GM13977 (cell line): ENCODE measurements around the gene GCSAM.
A peak's percentile ranks its signal among the peaks of the same experiment; 100 is the strongest.

ENCODE experiments used
- DNase-seq: peaks from one replicate; pipeline ENCODE4 v3.0.0; 2012; ENCODE audit warnings: low spot score
- CTCF ChIP-seq: IDR thresholded peaks from 2 replicates; pipeline ENCODE4 v1.5.1; 2012; ENCODE audit warnings: mild to moderate bottlenecking, control low read depth; ENCODE audit not compliant: insufficient read depth; ENCODE audit errors: extremely low read depth, missing control alignments
- in situ Hi-C: fragments of 300-500 bp; cut with MboI; formaldehyde crosslinking; loops from one replicate; pipeline ENCODE4 v1.12.0; 2022; ENCODE audit warnings: low sequenced_read_pairs, low pct_unique_long_range_greater_than_20kb, mixed read lengths, inconsistent platforms; ENCODE audit not compliant: unreplicated experiment

GCSAM gene

GRCh38 chr3:112132088-112132487 is 960 bp downstream of the GCSAM start:
- TF ChIP-seq CTCF, result no peak
- no peak for DNase-seq
- in situ Hi-C loops, result loop anchor here (10.0 kb wide), 1 partner anchor 163 kb away; the partner anchor contains the start of gene SLC9C1

GRCh38 chr3:112131111-112131510 is 1.9 kb downstream of the GCSAM start:
- no peak for DNase-seq
- in situ Hi-C loops, result loop anchor here (10.0 kb wide), 1 partner anchor 164 kb away; the partner anchor contains the start of gene SLC9C1
- no peak for TF ChIP-seq CTCF

GRCh38 chr3:112130638-112130993 is 2.4 kb downstream of the GCSAM start:
- no peak for TF ChIP-seq CTCF
- DNase-seq, result no peak
- in situ Hi-C loops, result loop anchor here (10.0 kb wide), 1 partner anchor 164 kb away; the partner anchor contains the start of gene SLC9C1

GRCh38 chr3:112129925-112130637 is 3.0 kb downstream of the GCSAM start:
- no peak for DNase-seq
- in situ Hi-C loops, result loop anchor here (10.0 kb wide), 1 partner anchor 165 kb away; the partner anchor contains the start of gene SLC9C1
- no peak for TF ChIP-seq CTCF

- TF ChIP-seq CTCF, result no peak
- in situ Hi-C loops, result no loop called here
- peak; percentile 28 for DNase-seq
Observed at GRCh38 chr3:112128843-112129727, 4.0 kb downstream of the GCSAM start.

GRCh38 chr3:112127522-112128494 is 5.2 kb downstream of the GCSAM start:
- TF ChIP-seq CTCF, result no peak
- in situ Hi-C loops, result no loop called here
- no peak for DNase-seq
